Amniotic epithelial cell (primary cell): Measurements from ENCODE around the gene PLEKHG3.

Experiments
- DNase-seq: peaks from one replicate; pipeline ENCODE4 v3.0.0-alpha.2; 2010; ENCODE audit warnings: low read depth

PLEKHG3 gene

DNA sequence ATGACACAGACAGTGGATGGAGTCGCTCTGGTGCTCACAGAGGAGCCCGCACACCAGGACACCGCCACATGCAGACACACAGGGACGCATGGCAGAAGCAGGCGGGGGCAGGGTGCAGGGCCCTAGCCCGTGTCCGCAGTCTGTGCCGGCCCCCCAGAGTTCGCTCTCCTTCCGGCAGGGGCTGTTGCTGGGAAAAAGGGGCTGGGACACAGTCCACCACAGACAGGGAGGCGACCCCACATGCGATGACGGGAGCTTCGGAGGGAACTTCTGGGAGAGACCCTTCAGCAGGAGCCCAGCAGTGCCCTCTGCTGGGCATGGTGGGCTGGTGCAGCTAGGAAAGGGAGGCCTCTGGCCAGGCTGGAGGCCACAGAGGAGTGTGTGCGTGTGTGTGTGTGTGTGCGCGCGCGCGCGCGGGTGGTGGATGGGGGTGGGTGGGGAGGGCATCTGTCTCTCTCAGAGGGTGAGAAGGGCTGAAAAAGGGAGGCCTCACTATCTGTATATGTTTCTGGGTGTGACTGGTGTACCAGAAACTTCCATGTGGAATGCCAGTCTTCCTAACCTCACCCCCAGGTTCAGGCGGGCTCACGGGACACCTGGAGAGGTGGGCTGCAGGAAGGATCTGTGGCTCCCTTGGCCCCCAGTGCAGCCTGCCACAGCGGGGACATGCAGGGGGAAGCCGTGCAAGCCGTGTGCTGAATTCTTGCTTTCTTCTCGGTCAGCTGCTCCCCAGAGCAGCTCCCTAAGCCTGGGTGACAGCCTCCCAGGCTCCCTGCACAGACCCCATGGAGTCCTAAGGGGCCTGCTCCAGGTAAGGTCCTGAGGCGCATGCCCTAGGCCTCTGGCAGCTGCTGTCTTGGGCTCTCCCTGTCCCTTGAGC is 60.7 kb downstream of the PLEKHG3 start:
- DNase-seq = peak; percentile 63

DNA sequence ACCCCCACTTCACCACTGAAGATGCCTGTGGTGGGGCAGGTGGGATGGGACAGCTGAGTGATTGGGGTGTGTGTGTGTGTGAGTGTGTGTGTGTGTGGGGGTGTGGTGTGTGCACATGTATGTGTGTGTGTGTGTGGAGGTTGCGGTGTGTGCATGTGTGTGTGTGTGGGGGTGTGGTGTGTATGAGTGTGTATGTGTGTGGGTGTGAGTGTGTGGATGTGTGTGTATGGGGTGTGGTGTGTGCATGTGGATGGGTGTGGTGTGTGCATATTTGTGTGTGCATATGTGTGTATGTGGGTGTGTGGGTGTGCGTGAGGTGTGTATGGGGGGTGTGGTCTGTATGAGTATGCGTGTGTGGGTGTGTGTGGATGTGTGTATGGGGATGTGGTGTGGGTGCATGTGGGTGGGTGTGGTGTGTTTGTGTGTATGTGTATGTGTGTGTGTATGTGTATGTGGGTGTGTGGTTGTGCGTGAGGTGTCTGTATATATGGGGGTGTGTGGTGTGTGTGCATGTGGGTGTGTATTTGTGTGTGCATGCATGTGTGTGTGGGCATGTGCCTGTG is 61.6 kb downstream of the PLEKHG3 start:
- no peak for DNase-seq

DNA sequence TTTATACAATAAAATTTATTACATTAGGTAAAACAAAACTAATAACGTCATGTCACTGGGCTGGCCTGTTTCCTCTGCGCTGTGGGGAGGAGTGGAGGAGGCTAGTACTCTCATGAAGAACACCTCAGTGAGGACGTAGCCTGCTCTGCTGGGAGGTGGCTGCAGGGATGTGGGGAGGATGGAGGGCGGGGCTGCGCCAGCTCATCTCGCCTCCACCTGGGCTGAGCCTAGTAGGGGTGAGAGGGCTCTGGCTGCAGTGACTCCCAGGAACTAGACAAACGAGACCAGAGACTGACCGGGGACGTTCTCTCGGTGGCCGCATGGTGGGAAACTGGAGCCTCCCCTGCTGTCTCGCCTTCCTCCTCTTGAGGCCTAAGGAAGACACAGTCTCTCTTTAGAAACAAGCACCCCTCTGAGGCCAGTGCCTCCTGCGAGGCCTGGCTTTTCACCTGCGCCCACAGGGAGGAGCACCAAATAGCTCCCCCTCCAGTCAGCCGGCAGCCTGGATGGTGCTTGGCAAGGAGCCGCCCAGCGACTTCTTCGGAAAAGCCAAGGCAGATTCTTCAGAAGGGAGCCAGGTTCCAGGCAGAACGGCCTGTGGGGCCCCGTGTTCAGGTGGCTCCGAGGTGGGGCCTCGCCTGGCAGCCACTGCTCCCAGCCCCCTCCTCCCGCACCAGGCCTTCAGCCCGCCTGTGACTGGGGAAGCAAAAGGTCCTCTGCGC is 62.4 kb downstream of the PLEKHG3 start:
- DNase-seq = no peak

DNA sequence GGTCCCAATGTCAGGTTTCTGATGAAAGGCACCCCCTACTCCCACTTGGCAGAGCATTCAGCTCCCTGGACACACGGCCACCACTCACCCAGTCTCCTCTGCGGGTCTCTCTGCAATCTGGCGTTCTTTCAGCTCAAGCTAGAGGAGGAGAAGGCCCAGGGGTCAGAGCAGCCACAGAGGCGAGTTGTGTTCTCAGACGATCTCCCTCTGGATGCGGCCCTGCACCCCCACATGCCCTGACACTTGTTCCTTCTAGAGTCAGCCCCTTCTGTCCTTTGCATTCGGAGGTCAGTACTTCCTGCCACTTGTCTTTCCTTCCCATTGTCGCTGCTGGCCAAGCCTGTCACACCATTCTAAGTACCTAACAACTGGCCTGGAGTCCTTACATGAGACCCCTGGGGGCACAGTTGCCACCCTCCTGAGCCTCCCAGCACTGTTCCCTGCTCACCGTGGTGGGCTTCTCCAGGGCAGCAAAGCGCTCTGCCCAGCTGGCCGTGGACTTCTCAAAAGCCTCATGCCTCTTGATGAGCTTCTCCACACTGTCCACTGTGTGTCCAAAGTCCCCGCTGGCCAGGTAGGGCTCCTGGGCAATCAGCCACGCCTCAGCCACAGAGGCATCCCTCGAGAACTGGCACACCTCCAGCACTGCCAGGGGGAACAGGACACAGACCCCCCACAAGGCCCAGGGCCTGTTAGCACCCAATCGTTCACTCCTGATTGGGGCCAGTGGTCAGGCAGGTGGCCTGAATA is 63.2 kb downstream of the PLEKHG3 start:
- DNase-seq = no peak

DNA sequence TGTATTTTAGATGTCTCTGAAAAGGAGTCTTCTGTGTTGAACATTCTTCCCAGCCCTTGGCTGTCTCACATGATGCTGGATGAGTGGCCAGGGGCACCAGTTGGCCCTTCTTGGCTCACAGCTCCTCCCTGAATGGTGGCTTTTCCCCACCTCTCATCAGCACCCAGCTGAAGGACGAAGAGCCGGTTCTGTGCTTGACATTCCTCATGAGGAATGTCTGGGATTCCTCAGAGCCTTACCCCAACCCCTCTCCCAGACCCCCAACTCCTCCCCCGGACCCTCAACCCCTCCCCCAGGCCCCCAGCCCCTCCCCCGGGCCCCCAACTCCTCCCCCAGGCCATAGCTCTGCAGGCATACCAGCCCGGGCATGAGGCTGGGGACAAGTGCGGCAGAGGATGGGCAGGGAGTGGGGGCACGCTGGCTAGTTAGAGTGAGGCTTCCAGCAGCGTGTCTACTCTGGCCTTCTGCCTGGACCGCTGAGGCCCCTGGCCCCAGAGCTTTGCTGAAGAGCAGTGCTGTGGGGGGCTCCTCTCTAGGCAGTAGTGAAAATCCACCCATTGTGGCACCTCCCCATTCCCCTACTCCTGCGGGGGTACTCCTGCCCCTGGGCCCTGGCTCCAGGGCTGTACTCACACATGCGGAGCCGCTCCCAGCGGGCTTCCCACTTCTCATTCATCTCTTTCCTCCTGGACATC is 64.3 kb downstream of the PLEKHG3 start:
- no peak for DNase-seq

DNA sequence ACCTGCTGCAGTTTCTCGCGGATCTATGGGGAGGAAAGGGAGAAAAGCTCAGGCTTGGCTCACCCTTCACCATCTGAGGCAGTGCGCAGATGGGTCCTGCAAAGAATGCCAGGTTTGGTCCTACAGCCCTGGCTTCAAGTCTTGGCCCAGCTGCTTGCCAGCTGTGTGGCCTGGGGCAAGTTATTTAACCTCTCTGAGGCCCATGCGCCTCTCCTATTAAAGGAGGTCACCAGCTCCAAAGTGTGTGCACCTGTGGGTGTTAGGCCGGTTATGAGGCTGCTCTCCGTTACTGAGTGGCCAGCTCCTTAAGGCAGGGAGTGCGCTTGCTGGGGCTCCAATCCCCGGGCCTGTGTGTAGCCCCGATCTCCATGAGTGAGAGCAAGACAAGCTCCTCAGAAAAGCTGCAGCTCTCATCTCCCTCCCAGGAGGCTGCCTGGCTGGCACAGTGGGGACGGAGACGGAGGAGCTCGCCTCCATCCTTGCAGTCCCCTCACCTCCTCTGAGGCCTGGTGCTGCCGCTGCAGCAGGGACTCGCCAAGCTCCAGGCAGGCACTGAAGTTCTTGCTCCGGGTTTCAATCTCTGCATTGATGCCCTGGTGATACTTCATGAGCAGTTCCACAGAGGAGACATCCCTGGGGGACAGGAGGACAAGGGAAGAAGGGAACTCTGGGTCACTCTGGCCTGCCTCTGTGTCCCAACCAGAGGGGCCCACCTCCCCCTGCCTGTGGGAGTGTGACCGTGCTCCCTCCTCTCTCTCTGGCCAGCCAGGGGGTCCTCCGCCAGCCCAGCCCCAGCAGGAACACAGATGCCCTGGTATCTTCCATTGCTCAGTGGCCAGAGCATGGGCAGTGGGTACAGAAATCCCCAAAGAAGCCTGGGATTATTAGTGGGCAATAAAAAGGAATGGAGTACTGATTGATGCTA is 65.1 kb downstream of the PLEKHG3 start:
- DNase-seq = no peak

DNA sequence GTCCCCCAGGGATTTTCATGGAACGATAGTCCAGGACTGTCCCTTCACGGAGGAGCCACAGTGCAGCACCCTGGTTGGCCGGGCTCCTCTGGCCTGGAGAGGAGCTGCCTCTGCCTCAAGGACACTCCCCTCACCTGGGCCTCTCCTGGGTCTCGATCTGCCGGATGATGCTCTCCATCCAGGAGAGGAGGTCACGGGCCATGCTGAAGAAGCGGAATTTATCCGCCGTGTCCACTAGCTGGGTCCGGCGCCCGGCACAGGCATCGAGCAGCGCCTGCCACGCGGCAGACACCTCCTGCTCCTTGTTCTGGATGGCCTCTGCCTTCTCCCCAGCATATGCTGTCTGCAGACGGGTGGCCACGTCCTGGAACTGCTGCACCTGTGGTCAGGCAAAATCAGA is 66.5 kb downstream of the PLEKHG3 start:
- DNase-seq = no peak

DNA sequence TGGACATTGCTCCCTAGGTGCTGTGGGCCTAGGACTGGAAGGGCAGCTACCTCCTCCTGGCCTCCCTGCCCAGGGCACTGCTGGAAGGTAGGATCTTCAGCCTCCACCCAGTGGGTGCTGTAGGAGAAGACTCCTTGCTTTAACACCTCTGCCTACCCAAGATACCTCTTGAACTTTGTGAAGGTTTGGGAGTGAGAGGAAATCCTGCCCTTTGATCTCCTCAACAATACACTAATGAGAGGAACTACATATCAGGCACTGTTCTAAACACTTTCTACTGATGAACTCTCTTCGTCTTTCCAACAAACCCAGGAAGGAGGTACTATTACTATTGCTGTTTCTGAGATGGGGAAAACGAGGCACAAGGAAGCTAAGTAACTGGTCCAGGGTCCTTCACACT is 66.9 kb downstream of the PLEKHG3 start:
- DNase-seq = no peak

DNA sequence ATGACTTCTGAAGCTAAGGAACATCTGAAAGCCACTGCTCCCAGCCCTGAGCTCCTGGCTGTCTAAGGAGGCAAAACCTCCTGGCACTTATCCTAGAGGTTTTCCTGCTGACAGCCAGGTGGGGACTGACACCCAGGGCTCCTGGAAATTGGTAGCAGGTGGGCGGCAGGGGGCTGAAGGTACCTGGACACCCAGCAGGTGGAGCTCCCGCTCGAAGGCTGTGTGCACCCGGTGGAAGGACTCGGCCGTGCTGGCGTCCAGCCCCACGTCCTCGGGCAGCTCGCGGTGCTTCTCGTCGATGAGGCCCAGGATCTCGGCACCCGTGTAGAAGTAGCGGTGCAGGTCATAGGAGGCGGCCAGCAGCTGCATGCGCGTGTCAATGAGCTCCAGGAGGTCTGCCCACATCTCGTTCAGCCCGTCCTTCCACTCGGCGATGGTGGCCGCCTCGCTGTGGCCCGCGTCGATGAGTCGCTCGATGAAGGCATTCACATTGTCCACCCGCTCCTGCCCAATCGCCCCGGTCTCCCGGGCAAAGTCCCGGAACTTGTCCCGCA is 68.2 kb downstream of the PLEKHG3 start:
- no peak for DNase-seq

DNA sequence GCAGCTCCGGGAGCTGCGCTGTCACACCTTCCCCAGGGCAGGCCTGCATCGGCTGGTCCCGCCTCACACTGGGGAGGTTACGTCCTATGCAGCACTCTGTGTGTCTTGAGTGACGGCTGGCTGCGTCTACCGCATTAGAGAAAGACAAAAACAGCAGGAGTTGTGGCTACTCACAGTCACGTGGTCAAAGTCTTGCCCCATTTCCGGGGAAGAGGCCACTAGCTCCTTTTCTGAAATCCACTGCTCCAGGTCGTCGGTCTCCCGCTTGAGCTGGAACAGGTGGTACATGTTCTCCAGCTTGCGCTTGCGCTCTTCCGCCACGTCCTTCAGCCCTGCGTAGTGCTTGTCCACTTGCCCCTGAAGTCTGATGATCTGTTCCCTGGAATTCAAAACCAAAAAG is 68.8 kb downstream of the PLEKHG3 start:
- DNase-seq = no peak

DNA sequence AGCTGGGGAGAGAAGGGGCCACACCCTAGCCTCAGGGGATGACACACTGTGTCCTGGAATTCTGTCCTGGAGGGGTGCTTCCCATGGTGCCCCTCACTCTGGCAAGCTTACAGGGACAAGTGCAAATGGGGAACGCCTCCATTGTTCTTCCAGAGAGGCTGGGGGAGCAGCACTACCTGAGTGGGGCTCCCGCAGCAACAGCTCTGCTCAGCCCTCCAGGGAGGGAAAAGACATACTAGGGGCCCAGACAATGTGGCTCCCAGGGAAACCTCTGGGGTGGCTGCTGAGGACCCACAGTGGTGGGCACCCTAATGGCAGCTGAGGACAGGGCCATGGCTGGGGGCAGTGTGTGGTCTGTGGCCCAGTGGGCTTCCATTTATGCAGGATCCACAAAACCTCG is 69.4 kb downstream of the PLEKHG3 start:
- no peak for DNase-seq

DNA sequence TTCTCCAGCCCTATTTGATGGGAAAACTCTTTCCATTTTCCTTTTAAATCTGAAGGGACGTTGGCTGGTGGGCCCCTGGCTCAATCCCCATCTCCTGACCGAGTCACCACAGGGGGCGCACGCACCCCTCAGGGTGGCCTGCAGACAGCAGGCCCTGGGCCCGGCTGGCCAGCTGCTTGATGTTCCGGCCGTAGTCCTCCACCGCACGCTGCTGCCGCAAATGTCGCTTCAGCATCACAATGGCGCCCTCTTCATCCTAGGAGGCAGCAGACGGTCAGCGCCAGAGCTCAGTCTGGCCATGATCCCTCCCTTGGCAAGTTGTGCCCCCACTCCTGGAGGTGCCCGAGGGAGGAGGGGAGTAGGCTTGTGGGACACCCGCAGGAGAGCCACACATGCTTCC is 70.0 kb downstream of the PLEKHG3 start:
- DNase-seq = no peak

DNA sequence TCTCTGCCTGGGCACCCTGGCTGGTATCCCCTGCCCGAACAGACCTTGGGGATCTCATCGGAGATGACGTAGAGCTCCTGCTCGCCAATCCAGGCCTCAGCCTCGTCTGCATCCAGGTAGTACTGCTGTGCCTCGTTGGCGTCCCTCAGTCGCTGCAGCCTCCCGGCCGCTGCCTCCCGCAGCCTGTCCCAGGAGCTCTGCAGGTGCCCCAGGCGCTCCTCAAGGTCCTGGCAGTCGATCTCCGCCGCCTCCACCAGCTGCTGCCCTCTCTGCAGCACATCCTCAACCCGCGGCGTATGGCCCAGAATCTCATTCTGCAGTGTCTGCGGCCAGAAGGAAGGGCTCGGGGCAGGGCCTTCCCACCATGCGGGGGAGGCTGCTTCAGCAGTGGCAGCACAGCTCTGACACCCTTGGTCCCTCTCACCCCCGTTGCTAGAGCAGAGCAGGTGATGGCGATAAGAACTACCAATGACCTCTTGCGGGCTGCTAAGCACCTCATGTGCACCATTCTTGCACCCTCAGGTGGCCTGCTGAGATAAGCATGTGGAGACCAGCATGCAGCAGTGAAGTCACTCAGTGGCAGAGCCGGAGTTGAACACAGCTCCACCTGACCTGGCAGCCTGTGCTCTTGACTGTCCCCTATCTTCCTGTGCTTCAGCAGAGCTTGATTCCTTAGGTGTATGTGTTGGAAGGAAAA is 71.0 kb downstream of the PLEKHG3 start:
- DNase-seq = no peak

DNA sequence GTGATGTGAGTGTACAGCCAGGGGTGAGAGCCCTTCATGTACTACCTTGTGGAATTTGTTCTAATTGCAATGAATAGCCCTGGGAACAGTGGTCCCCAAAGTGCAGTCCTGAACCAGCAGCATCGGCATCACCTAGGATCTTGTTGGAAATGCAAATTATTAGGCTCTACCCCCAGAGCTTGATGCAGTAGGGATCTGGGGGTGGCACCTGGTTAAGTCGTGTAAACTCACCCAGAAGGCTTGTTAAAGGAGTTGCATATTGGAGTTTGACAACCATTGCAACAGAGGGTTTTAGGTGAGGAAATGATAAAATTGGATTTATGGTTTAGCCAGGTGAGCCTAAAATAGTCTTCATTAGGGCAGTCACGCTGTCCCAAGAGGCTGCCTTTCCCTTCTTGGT is 73.2 kb downstream of the PLEKHG3 start:
- no peak for DNase-seq

DNA sequence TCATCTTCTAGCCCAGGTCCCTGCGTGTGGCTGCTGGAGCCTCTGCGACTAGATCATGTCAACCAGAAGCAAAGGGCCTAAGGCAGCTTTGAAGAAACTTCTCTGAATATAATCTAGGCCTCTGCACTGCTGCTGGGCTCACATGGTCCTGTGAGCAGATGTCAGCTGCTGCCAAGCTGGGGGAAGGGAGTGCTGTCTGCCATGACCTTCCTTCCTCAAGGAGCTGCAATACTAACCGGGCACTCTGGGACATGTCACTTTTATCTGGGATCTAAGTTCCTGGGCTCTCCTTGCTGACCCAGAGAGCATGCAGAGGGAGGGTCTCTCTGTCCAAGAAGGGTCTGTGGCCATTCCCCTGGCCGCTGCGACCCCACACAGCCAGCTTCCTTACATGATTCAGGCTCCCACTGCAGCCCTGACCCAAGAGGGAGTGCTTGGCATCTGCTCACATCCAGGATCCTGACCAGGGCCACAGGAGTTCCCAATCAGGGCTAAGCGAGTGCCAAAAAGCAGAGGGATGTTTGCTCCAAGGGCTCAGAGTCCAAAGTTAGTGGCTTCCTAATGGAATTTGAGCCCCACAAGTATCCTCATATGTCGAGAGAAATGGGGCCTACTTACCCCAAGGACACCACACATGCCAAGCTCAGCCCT is 74.0 kb downstream of the PLEKHG3 start:
- no peak for DNase-seq

DNA sequence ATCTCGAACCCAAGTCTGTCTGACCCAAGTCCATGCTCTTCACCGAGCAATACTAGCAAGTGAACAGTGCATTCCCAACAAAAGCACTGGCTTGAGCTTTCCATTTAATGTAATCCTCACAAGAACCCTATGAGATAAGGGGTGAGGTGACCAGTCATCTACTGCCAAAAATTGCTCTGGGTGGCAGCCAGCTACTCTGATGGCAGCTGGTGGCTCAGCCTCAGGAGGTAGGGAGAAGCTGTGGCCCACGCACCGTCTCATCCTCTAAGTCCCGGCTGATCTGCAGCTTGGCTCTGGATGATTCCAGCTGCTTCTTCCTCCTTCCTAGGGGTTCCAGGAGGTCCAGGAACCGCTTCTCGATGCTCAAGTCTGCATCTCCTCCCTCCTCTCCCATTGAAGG is 75.2 kb downstream of the PLEKHG3 start:
- DNase-seq = no peak

DNA sequence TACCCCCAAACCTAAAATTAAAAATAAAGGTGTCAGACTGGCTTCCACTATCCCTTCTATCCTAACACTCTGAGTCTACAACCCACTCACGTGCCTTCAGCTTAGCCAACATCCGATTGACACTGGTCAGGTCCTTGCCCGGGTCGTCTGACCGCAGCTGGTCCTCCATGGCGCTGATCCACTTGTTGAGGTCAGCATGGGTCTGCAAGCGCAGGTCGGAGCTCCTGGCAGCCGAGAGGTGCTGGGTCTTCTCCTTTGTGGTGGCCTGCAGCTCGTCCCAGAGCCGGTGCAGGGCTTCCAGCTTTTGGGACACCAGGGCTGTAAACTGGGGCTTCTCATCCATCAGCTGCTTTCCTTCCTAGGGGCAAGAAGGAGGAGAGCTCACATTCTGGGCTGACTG is 78.0 kb downstream of the PLEKHG3 start:
- no peak for DNase-seq

DNA sequence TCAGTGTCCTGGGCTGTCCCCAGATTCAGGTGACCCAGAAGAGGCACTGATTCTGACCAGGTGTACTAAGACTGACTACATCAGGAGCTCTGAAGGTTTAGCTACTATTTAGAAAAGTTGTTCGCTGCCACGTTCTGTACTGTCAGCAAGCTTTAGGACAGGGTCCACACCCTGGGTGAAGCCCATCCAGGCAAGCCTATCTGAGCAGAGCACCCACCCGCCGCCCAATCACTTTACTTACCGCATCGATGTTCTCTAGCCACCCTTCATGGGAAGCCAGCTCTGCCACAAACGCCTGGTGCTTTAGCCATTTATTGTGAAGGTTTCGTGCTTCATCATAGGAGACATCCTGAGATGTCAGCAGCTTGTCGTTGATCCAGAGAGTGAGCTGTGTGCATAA is 79.8 kb downstream of the PLEKHG3 start:
- no peak for DNase-seq
